ENCODE data around the gene YAE1. TPM values are rescaled to one million over a fixed set of nuclear protein-coding genes. Genes with fewer than 3 reads are reported as not detected.

Gene YAE1
- total and polyA plus RNA-seq, 2 of the 8 experiments (the other 6 are each of a cell fraction or from before 2014, with no cell fraction given) = 24.1 to 38.0 TPM

- TF ChIP-seq JUND (IDR thresholded peaks at IDR 0.05; ENCODE audit: low read length) = no peak
- no peak for TF ChIP-seq TEAD4 (IDR thresholded peaks at IDR 0.05; ENCODE audit: low read depth, low read length)
- no peak for TF ChIP-seq SP4 (IDR thresholded peaks at IDR 0.05; ENCODE audit: low read length)
- TF ChIP-seq RFX5 (IDR thresholded peaks at IDR 0.05; ENCODE audit: borderline replicate concordance, low read depth, low read length) = peak; percentile 61; the same call in 1 of the 2 replicates
- Histone ChIP-seq H3K4me3 (ENCODE audit: extremely low read depth in 1 of 4, insufficient read depth in 2 of 4, low read depth in 3 of 4, low read length in 4 of 4) (peak overlapping the region; percentile 8 to 93 (median 78); a peak in 5 of 8 replicates), H4K5ac (ENCODE audit: insufficient read length, low read depth, low read length) (no peak overlapping the region), H2BK5ac (ENCODE audit: low read depth, low read length) (no peak overlapping the region), H3K4ac (replicated peaks; ENCODE audit: insufficient read length, low read depth, low read length) (no peak overlapping the region), H3K36me3 (ENCODE audit: control insufficient read depth in 2 of 4, insufficient read depth in 4 of 4, low read length in 3 of 4) (peaks cover 0 to 4% (median 0%) of the 10 kb centered on the region in 4 experiments; a peak in 1 of 8 replicates), H4K20me1 (replicated peaks in 1 of 2; ENCODE audit: control insufficient read depth in 1 of 2, insufficient read depth in 2 of 2, low read length in 2 of 2) (peaks cover 0 to 6% of the 10 kb centered on the region in 2 experiments), H3K56ac (replicated peaks; ENCODE audit: insufficient read length, low read depth, low read length) (no peak overlapping the region), H4K91ac (replicated peaks; ENCODE audit: insufficient read length, low read length) (no peak overlapping the region), H3K4me2 (ENCODE audit: insufficient read depth in 1 of 2, low read depth in 2 of 2, low read length in 2 of 2) (peak overlapping the region; percentile 87 to 89), H3K27ac (ENCODE audit: low read depth, low read length) (no peak overlapping the region), H3K23ac (ENCODE audit: insufficient read length) (no peak overlapping the region), H4K8ac (ENCODE audit: extremely low read depth, insufficient read depth, low read length) (no peak overlapping the region), H3K9me3 (ENCODE audit: insufficient read depth in 2 of 2, low read depth in 1 of 2, low read length in 1 of 2) (no peaks in the 10 kb centered on the region), H3K18ac (ENCODE audit: extremely low read depth, low read length) (no peak overlapping the region), H3K14ac (ENCODE audit: insufficient read length) (no peak overlapping the region), H3K27me3 (replicated peaks in 1 of 4; ENCODE audit: control insufficient read depth in 3 of 4, extremely low read depth in 1 of 4, insufficient read depth in 3 of 4, low read length in 3 of 4) (no peaks in the 10 kb centered on the region), H3K79me1 (ENCODE audit: low read depth, low read length) (peaks cover 5% of the 10 kb centered on the region; the same call in 1 of the 2 replicates), H2AFZ (ENCODE audit: low read length) (no peak overlapping the region), H2BK15ac (ENCODE audit: low read length) (no peak overlapping the region), H2BK120ac (replicated peaks; ENCODE audit: low read depth, low read length) (no peak overlapping the region), H3K23me2 (ENCODE audit: low read depth, low read length) (peaks cover 7% of the 10 kb centered on the region), H3K9ac (replicated peaks in 1 of 4; ENCODE audit: extremely low read depth in 1 of 4, low read depth in 3 of 4, low read length in 3 of 4) (no peak overlapping the region), H2AK5ac (ENCODE audit: low read depth, low read length) (no peak overlapping the region), H3K79me2 (ENCODE audit: control insufficient read depth in 1 of 2, insufficient read depth in 2 of 2, low read length in 2 of 2) (peaks cover 23 to 37% of the 10 kb centered on the region in 2 experiments), H2BK20ac (ENCODE audit: low read length) (no peak overlapping the region), H2BK12ac (ENCODE audit: low read depth, low read length) (no peak overlapping the region), H3K4me1 (replicated peaks in 1 of 4; ENCODE audit: control insufficient read depth in 3 of 4, insufficient read depth in 4 of 4, low read length in 3 of 4) (peaks cover 2 to 5% (median 3%) of the 10 kb centered on the region in 4 experiments; a peak in 5 of 7 replicates)
- DNase-seq (ENCODE audit: low read depth in 1 of 2, low spot score in 2 of 2) (no peak), FAIRE-seq (no peak)
- CTCF ChIA-PET (ENCODE audit: partially characterized antibody) = interaction anchor here (0.6 to 15.8 kb wide), 10 partner anchors 8 to 123 kb away, joined by 3 to 145 read pairs (median 4); no protein-coding TSS in a partner anchor
- POLR2A ChIA-PET (ENCODE audit: partially characterized antibody) = interaction anchor here (0.6 to 4.6 kb wide), 17 partner anchors 8 to 124 kb away, joined by 3 to 47 read pairs (median 4); no protein-coding TSS in a partner anchor
- WGBS, 2 experiments (ENCODE audit: extremely low coverage in 1 of 2, insufficient coverage in 1 of 2, insufficient read length in 1 of 2, insufficient replicate concordance in 2 of 2, low coverage in 1 of 2, low lambda C conversion rate in 2 of 2, missing lambda C conversion rate in 1 of 2) = 89% methylated on average over 1 of the region's 1 CpG; no CpG with 5 or more reads in 1 of the 2 experiments
These were observed 55.7 kb downstream of the YAE1 start for GRCh38 chr7:39621784-39622411.
